ENCODE results near the gene CALB2.

- TF ChIP-seq CTCF (IDR thresholded peaks at IDR 0.05) = no peak
- no peak for TF ChIP-seq EP300 (IDR thresholded peaks at IDR 0.05)
- no peak for TF ChIP-seq POLR2A (IDR thresholded peaks at IDR 0.05)
Measured at GRCh38 chr16:71389330-71389729, 30.8 kb downstream of the CALB2 start.

All from sigmoid colon (tissue), 4 donors.